PC-9 (cell line): ENCODE measurements around the gene ZNF43.

Experiments used
- CTCF ChIP-seq: fragments of 200-600 bp; sonication (generic); conservative IDR thresholded peaks from 2 replicates; pipeline ENCODE4 v1.6.1; 2017; ENCODE audit warnings: mixed run types, antibody characterized with exemption, mild to moderate bottlenecking, moderate library complexity
- EZH2 ChIP-seq: fragments of 200-600 bp; sonication (generic); IDR thresholded peaks from 2 replicates; pipeline ENCODE4 v1.8.0; 2017; ENCODE audit warnings: antibody characterized with exemption, low read depth

GRCh38 chr19:21843081-21843480, 7.1 kb upstream of the ZNF43 start:
- TF ChIP-seq CTCF (no peak), EZH2 (no peak)
